Astrocyte (in vitro differentiated cells and primary cell): ENCODE results near the gene CBX7. TPM values are rescaled to one million over a fixed set of nuclear protein-coding genes. Genes with fewer than 3 reads are reported as not detected.

Experiments
- DNase-seq: peaks from one replicate; pipeline ENCODE4 v3.0.0-alpha.2; 2010; ENCODE audit warnings: low read depth
- FAIRE-seq: peaks from 2 replicates; lab custom pipeline; 2011; peaks lifted over from hg19 to GRCh38; lab: Jason Lieb, UNC
- H2AFZ ChIP-seq: 2 replicates; pipeline ENCODE4 v1.6.0; 2012; ENCODE audit warnings: low read depth, low read length, inconsistent platforms
- H3K27ac ChIP-seq: 2 replicates; pipeline ENCODE4 v1.5.1; 2011; ENCODE audit warnings: low read depth, low read length, inconsistent platforms
- H3K27me3 ChIP-seq: 2 replicates; pipeline ENCODE4 v1.6.0; 2011; ENCODE audit warnings: low read length, inconsistent platforms; ENCODE audit not compliant: insufficient read depth
- H3K36me3 ChIP-seq: 2 replicates; pipeline ENCODE4 v1.5.1; 2011; ENCODE audit warnings: low read length, inconsistent platforms; ENCODE audit not compliant: insufficient read depth
- H3K4me1 ChIP-seq: 2 replicates; pipeline ENCODE4 v1.5.1; 2011; ENCODE audit warnings: low read length, inconsistent platforms; ENCODE audit not compliant: insufficient read depth
- H3K4me2 ChIP-seq: 2 replicates; pipeline ENCODE4 v1.6.0; 2012; ENCODE audit warnings: low read length, inconsistent platforms
- H3K4me3 ChIP-seq: 2 replicates; pipeline ENCODE4 v1.5.1; 2011; ENCODE audit warnings: low read depth, mild to moderate bottlenecking, low read length, inconsistent platforms; ENCODE audit not compliant: insufficient read depth
- H3K79me2 ChIP-seq: 2 replicates; pipeline ENCODE4 v1.6.0; 2012; ENCODE audit warnings: mild to moderate bottlenecking, low read length, inconsistent platforms; ENCODE audit not compliant: insufficient read depth
- H3K9ac ChIP-seq: 2 replicates; pipeline ENCODE4 v1.6.0; 2012; ENCODE audit warnings: mild to moderate bottlenecking, low read length, inconsistent platforms
- H3K9me3 ChIP-seq: 2 replicates; pipeline ENCODE4 v1.5.1; 2012; ENCODE audit warnings: low read depth, mild to moderate bottlenecking, low read length, inconsistent platforms; ENCODE audit not compliant: insufficient read depth
- H4K20me1 ChIP-seq: 2 replicates; pipeline ENCODE4 v1.6.0; 2012; ENCODE audit warnings: low read length, inconsistent platforms; ENCODE audit not compliant: insufficient read depth
- H3K27ac Mint-ChIP-seq: one replicate; pipeline ENCODE4 v1.8.0; 2021; ENCODE audit warnings: mild to moderate bottlenecking, mixed read lengths; ENCODE audit not compliant: unreplicated experiment
- H3K27me3 Mint-ChIP-seq: one replicate; pipeline ENCODE4 v1.8.0; 2021; ENCODE audit warnings: low read depth, mixed read lengths; ENCODE audit not compliant: unreplicated experiment
- H3K36me3 Mint-ChIP-seq: one replicate; pipeline ENCODE4 v1.8.0; 2021; ENCODE audit warnings: low read depth, mixed read lengths; ENCODE audit not compliant: unreplicated experiment
- H3K4me1 Mint-ChIP-seq: one replicate; pipeline ENCODE4 v1.8.0; 2021; ENCODE audit warnings: low read depth, mixed read lengths; ENCODE audit not compliant: unreplicated experiment
- H3K4me3 Mint-ChIP-seq: one replicate; pipeline ENCODE4 v1.8.0; 2021; ENCODE audit warnings: mild to moderate bottlenecking, moderate library complexity, mixed read lengths; ENCODE audit not compliant: unreplicated experiment
- H3K9me3 Mint-ChIP-seq: one replicate; pipeline ENCODE4 v1.8.0; 2021; ENCODE audit warnings: mild to moderate bottlenecking, mixed read lengths; ENCODE audit not compliant: unreplicated experiment
- CTCF ChIP-seq: IDR thresholded peaks from 2 replicates; pipeline ENCODE4 v1.5.1; 2011; ENCODE audit warnings: low read depth, mild to moderate bottlenecking, inconsistent platforms, low read length, moderate library complexity; ENCODE audit not compliant: insufficient read depth
- EZH2 ChIP-seq: IDR thresholded peaks from 2 replicates; pipeline ENCODE4 v1.6.1; 2012; ENCODE audit warnings: mild to moderate bottlenecking, low read length, inconsistent platforms; ENCODE audit not compliant: insufficient read depth
- total RNA-seq: library from RNA; stranded (reverse); gene quantifications from 2 replicates; pipeline ENCODE4 v1.2.1, GENCODE V29; 2021

The CBX7 gene
- total RNA-seq, 1 donor from 2014 or later, result 1.2 TPM

GRCh38 chr22:39087881-39088684, 64.4 kb downstream of the CBX7 start:
- H3K9ac ChIP-seq, result no peak overlapping the region
- peaks cover 3% of the 10 kb centered on the region for H3K4me1 Mint-ChIP-seq
- no peak overlapping the region for H3K27ac ChIP-seq
- H3K79me2 ChIP-seq, result no peaks in the 10 kb centered on the region
- H4K20me1 ChIP-seq, result no peaks in the 10 kb centered on the region
- no peak overlapping the region for H2AFZ ChIP-seq
- peaks cover 31% of the 10 kb centered on the region for H3K27me3 Mint-ChIP-seq
- no peaks in the 10 kb centered on the region for H3K9me3 Mint-ChIP-seq
- no peak overlapping the region for H3K4me2 ChIP-seq
- no peak overlapping the region for H3K27ac Mint-ChIP-seq
- DNase-seq, result no peak
- no peak overlapping the region for H3K4me3 Mint-ChIP-seq
- peaks cover 3% of the 10 kb centered on the region for H3K36me3 Mint-ChIP-seq
- FAIRE-seq, result no peak
- H3K27me3 ChIP-seq, result no peaks in the 10 kb centered on the region
- H3K9me3 ChIP-seq, result no peaks in the 10 kb centered on the region
- no peak overlapping the region for H3K4me3 ChIP-seq
- H3K4me1 ChIP-seq, result no peaks in the 10 kb centered on the region
- no peak for TF ChIP-seq EZH2
- TF ChIP-seq CTCF, result no peak
- no peaks in the 10 kb centered on the region for H3K36me3 ChIP-seq

- no peak overlapping the region for H3K27ac ChIP-seq
- H3K4me2 ChIP-seq, result no peak overlapping the region
- TF ChIP-seq CTCF (no peak), EZH2 (no peak)
- H3K4me1 ChIP-seq, result no peaks in the 10 kb centered on the region
- FAIRE-seq (no peak), DNase-seq (no peak)
- Mint-ChIP-seq H3K27ac (no peak overlapping the region), H3K4me3 (no peak overlapping the region), H3K36me3 (peaks cover 2% of the 10 kb centered on the region), H3K27me3 (peaks cover 27% of the 10 kb centered on the region), H3K4me1 (peaks cover 3% of the 10 kb centered on the region), H3K9me3 (no peaks in the 10 kb centered on the region)
- H3K9ac ChIP-seq, result no peak overlapping the region
- no peaks in the 10 kb centered on the region for H3K9me3 ChIP-seq
- no peak overlapping the region for H2AFZ ChIP-seq
- no peaks in the 10 kb centered on the region for H3K36me3 ChIP-seq
- H3K4me3 ChIP-seq, result no peak overlapping the region
- no peaks in the 10 kb centered on the region for H4K20me1 ChIP-seq
- no peaks in the 10 kb centered on the region for H3K79me2 ChIP-seq
- no peaks in the 10 kb centered on the region for H3K27me3 ChIP-seq
These were observed 65.4 kb downstream of the CBX7 start for GRCh38 chr22:39087098-39087497.

- H3K4me3 Mint-ChIP-seq, result no peak overlapping the region
- H3K79me2 ChIP-seq, result no peaks in the 10 kb centered on the region
- H3K4me2 ChIP-seq, result no peak overlapping the region
- H3K27ac Mint-ChIP-seq, result no peak overlapping the region
- no peaks in the 10 kb centered on the region for H3K36me3 Mint-ChIP-seq
- no peak for FAIRE-seq
- no peaks in the 10 kb centered on the region for H3K36me3 ChIP-seq
- no peaks in the 10 kb centered on the region for H3K9me3 Mint-ChIP-seq
- H4K20me1 ChIP-seq, result no peaks in the 10 kb centered on the region
- no peaks in the 10 kb centered on the region for H3K27me3 ChIP-seq
- no peak overlapping the region for H2AFZ ChIP-seq
- TF ChIP-seq CTCF (no peak), EZH2 (no peak)
- no peak overlapping the region for H3K4me3 ChIP-seq
- no peak for DNase-seq
- H3K9ac ChIP-seq, result no peak overlapping the region
- H3K27ac ChIP-seq, result no peak overlapping the region
- peaks cover 30% of the 10 kb centered on the region for H3K27me3 Mint-ChIP-seq
- peaks cover 2% of the 10 kb centered on the region for H3K4me1 Mint-ChIP-seq
- H3K4me1 ChIP-seq, result no peaks in the 10 kb centered on the region
- no peaks in the 10 kb centered on the region for H3K9me3 ChIP-seq
These were observed 67.8 kb downstream of the CBX7 start for GRCh38 chr22:39084666-39085065.
